ENCODE measurements around the gene VSTM1.
"Not testable (repeated sequence)": the region's sequence is repeated elsewhere in the genome, so short reads cannot be mapped to it uniquely, and the experiment has no call there.

VSTM1 gene, protein sequence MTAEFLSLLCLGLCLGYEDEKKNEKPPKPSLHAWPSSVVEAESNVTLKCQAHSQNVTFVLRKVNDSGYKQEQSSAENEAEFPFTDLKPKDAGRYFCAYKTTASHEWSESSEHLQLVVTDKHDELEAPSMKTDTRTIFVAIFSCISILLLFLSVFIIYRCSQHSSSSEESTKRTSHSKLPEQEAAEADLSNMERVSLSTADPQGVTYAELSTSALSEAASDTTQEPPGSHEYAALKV

DNA sequence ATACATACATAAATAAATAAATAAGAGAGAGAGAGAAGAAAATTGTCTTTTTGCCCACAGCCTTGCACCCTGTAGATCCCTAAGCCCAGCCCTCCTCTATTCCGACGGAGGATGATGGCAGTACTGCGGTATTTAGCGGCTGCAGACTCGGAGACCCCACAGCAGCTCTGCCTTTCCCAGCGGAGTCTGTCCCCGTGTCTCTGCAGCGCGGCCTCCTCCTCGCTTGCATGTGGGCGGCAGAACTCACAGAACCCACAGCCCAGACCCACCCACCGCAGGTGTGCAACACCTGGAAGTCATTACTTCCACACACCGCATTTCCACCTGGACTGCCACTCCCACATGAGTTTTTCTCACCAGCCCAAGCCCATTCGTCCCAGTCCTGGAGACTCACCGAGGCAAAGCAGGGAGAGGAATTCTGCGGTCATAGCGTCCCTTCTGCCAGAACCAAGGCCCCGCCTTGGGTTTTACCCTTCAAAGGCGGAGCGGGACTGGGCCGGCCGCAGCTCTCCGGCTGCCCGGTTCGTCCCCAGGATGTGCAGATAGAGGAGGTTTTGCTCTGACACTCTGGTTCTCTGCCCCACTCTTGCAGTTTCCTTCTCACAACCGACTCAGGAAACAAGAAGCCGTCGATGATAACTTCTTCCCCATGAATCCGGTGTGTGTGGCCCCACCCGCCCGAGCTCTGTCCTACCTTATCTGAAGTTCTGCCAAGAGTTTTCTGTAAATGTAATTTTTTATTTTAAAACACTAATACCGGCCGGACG is at the start of gene VSTM1:
TSS of gene VSTM1 (minus strand) at position 548 of the 767 bp plus-strand sequence. CDS start at position 428, 120 bp downstream.
- Mint-ChIP-seq H3K4me1 (ENCODE audit: low read depth) (no peaks in the 10 kb centered on the region), H3K27ac (no peak within 1 kb of the TSS), H3K4me3 (no peak within 1 kb of the TSS)

DNA sequence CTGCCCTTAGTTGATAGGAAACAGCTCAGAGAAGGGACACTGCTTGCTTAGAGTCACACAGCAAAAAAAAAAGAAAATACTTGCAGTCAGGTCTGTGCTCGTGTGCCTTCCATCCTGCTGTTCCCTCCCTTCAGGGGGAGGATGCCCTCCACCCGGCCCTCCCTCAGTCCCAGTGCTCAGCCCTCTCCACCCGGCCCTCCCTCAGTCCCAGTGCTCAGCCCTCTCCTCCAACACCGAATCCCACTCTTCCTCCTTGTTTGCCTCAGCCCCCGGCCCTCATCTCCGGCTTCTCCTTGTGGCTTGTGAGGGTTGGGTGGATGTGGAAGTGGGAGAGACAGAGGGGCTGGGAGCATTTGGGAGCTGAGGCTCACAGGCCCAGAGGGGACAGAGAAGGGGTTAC is 46.0 kb upstream of the VSTM1 start:
- Mint-ChIP-seq H3K27me3 (no peaks in the 10 kb centered on the region), H3K27ac (no peak overlapping the region), H3K9me3 (ENCODE audit: low read depth) (no peaks in the 10 kb centered on the region), H3K4me1 (ENCODE audit: low read depth) (peaks cover 25% of the 10 kb centered on the region), H3K4me3 (no peak overlapping the region), H3K36me3 (peaks cover 3% of the 10 kb centered on the region)

More for the DNA sequence above, at the start of gene VSTM1:
- Mint-ChIP-seq H3K36me3 (no peaks in the 10 kb centered on the region), H3K9me3 (ENCODE audit: low read depth) (no peaks in the 10 kb centered on the region), H3K27me3 (peaks cover 15% of the 10 kb centered on the region)

DNA sequence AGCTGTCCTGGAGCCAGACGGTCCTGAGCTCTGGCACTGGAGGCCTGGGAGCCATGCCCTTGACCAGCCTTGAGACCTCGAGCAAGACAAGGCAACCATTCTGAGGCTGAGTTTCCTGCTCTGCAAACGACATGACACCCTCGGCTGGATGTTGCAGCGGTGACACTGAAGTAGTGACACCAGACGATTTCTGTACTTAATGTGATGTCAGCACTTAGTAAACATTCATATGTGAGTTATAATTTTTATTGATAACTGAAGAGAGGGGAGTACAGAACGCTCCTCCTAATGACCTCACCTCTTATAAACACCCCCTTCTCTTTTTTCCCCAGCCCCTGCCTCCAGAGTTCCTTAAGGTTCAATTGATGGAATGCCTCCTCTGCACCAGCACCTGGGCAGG is 44.8 kb upstream of the VSTM1 start:
- Mint-ChIP-seq H3K4me1 (ENCODE audit: low read depth) (peaks cover 25% of the 10 kb centered on the region), H3K27ac (no peak overlapping the region), H3K36me3 (peaks cover 3% of the 10 kb centered on the region)

DNA sequence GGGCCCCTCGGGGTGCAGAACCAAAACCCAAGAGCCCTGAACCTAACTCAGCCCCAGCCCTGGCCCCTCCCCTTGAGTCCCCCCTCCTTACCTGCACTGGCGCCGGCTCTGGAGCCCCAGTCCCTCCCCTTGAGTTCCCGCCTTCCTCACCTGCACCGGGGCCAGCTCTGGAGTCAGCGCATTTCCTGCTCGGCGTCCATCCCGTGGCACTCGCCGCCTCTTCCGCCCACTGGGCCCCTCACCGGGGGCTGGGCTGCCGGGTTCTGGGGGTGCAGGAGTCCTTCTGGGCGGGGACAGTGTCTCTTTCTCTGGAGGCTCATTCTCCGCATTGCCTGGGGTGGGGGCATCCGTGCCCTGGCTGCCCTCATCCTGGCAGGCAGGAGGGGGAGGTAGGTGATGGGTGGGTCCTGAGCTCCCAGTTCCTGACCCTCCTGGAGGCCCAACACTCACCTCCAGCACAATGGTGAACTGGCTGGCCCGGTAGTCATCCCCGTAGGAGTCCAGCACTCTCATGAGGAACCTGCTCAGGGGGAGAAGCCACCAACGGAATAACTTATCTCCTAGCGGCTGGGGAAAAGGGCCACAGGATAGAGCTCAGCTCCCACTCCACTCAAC is 44.3 kb upstream of the VSTM1 start:
- Mint-ChIP-seq H3K27me3 (no peaks in the 10 kb centered on the region), H3K4me1 (ENCODE audit: low read depth) (peaks cover 25% of the 10 kb centered on the region), H3K27ac (no peak overlapping the region), H3K36me3 (peaks cover 3% of the 10 kb centered on the region), H3K4me3 (no peak overlapping the region), H3K9me3 (ENCODE audit: low read depth) (no peaks in the 10 kb centered on the region)

More for the DNA sequence above, 44.8 kb upstream of the VSTM1 start:
- H3K27me3 Mint-ChIP-seq, result no peaks in the 10 kb centered on the region
- H3K9me3 Mint-ChIP-seq (ENCODE audit: low read depth), result no peaks in the 10 kb centered on the region
- no peak overlapping the region for H3K4me3 Mint-ChIP-seq

DNA sequence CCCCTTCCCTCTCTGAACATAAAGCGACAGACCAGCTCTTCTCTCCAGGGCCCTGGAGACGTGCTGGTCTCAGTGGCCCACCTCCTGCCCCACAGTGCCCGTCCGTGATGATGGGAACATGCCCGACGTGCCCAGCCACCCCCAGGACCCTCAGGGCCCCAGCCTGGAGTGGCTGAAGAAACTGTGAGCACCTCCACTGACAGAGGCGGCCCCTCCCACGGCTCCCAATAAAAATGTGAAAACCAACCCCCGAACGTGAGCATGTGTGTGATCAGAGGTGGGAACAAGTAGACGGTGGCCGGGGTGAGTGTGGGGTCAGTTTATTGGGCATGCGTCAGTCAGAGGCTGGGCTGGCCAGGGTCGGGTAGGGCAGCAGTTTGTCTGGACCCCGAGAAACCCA is 43.0 kb upstream of the VSTM1 start:
- Mint-ChIP-seq H3K36me3 (peaks cover 3% of the 10 kb centered on the region), H3K4me1 (ENCODE audit: low read depth) (peaks cover 30% of the 10 kb centered on the region), H3K27ac (no peak overlapping the region), H3K9me3 (ENCODE audit: low read depth) (no peaks in the 10 kb centered on the region), H3K4me3 (no peak overlapping the region), H3K27me3 (no peaks in the 10 kb centered on the region)

DNA sequence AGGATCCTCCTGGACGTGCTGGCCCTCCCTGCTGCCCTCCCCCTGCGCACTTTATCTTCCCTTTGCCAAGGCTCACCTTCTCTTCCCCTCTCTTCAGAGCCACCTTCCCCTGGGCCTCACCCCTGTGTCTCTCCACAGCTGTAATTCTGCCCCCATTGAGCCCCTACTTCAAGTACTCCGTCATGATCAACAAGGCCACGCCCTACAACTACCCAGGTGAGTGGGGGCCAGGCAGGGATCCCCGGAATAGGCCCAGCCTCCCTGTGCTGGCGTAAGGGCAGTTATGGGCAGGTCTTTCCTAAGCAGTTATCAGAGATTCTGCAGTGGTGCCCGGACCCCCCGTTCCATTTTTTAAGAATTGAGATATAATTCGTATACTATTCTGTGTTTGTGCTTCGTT is 42.1 kb upstream of the VSTM1 start:
- Mint-ChIP-seq H3K36me3 (peaks cover 2% of the 10 kb centered on the region), H3K27me3 (no peaks in the 10 kb centered on the region), H3K9me3 (ENCODE audit: low read depth) (no peaks in the 10 kb centered on the region), H3K4me3 (no peak overlapping the region), H3K27ac (peak overlapping the region; percentile 29), H3K4me1 (ENCODE audit: low read depth) (peaks cover 29% of the 10 kb centered on the region)

DNA sequence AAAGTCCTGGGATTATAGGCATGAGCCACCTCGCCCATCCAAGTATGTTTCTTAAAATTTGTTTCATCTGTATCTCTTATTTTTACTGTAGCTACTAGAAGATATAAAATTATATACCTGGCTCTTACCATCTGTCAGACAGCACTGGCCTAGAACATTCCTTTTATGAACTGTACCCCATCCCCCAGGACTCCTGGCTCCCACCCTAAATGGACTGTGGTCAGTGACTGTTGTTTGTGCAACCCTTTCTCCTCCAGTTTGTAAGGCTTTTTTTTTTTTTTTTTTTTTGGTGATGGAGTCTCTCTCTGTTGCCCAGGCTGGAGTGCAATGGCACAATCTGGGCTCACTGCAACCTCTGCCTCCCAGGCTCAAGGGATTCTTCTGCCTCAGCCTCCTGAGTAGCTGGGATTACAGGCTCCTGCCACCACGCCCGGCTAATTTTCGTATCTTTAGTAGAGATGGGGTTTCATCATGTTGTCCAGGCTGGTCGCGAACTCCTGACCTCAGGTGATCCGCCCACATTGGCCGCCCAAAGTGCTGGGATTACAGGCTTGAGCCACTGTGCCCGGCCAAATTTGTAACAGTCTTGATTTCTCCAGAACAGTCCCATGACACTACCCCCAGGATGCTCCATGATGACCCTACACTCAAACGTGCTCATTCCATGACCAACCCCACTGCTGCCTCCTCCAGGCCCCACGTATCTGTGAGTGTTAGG is 41.5 kb upstream of the VSTM1 start:
- Mint-ChIP-seq H3K27me3 (no peaks in the 10 kb centered on the region), H3K4me1 (ENCODE audit: low read depth) (peaks cover 28% of the 10 kb centered on the region), H3K36me3 (no peaks in the 10 kb centered on the region), H3K27ac (peak overlapping the region; percentile 29), H3K9me3 (ENCODE audit: low read depth) (no peaks in the 10 kb centered on the region), H3K4me3 (peak overlapping the region; percentile 49)

DNA sequence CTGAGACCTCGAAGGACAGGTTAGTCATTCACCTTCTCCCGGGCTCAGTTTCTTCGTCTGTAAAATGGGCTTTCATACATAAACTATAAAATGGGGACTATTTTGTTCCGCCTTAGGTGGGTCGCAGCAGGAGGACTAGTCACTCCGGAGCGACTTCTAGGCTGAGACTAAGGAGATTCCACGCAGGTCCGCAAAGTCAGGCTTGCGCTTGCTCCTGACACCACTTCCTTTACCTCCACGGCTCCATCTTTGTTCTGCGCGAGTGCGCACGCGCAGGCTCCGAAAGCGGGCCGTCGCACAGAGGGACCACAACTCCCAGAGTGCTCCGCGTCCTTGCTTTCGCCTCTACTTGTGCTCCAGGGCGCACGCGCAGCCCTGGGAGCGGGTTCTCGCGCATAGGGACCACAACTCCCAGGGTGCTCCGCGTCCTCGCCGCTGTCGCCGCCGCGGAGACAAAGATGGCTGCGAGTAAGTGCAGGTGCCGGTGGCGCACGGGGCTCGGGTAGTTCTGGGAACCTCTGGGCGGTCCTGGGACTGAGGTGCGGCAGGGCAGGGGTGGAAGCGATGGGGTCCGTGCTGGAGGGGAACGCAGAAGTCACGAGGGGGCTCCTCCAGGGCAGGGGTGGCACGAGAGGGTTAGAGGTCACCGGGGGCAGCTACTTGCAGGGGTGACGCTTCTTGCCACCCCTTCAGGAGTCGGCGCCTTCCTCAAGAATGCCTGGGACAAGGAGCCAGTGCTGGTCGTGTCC is 38.9 kb upstream of the VSTM1 start, which contains the start of gene NDUFA3:
TSS of gene NDUFA3 (plus strand) at position 435 of the 749 bp plus-strand sequence. CDS start at position 459, 24 bp downstream.
- H3K27ac Mint-ChIP-seq, result peak within 1 kb of the TSS; percentile 94
- H3K36me3 Mint-ChIP-seq, result no peaks in the 10 kb centered on the region
- no peaks in the 10 kb centered on the region for H3K9me3 Mint-ChIP-seq (ENCODE audit: low read depth)
- no peaks in the 10 kb centered on the region for H3K27me3 Mint-ChIP-seq
- peak within 1 kb of the TSS; percentile 98 for H3K4me3 Mint-ChIP-seq
- peaks cover 28% of the 10 kb centered on the region for H3K4me1 Mint-ChIP-seq (ENCODE audit: low read depth)

DNA sequence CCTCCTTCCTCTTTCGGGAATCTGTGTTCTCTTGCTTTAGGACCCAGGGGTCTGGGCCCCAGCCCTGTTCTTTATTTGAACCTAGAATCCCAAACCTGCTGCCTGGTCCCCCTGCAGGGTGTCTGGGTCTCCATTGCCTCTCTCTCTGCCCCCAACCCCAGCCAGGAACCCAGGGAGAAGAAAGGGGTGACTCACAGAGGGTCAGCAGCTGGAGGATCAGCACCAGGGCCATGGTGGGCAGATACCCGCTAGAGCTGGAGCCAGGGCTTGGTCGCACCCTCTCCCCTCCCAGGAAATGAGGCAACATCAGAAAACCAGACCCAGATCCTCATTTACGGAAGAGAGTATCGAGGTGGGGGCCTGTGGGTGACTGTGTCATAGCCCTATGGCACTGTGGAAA is 36.9 kb upstream of the VSTM1 start, which contains the start of gene OSCAR:
TSS of gene OSCAR (minus strand) at position 243 of the 400 bp plus-strand sequence. CDS start at position 232, 11 bp downstream.
- no peaks in the 10 kb centered on the region for H3K27me3 Mint-ChIP-seq
- no peaks in the 10 kb centered on the region for H3K36me3 Mint-ChIP-seq
- H3K9me3 Mint-ChIP-seq (ENCODE audit: low read depth), result no peaks in the 10 kb centered on the region
- peaks cover 26% of the 10 kb centered on the region for H3K4me1 Mint-ChIP-seq (ENCODE audit: low read depth)
- H3K27ac Mint-ChIP-seq, result no peak within 1 kb of the TSS
- H3K4me3 Mint-ChIP-seq, result peak within 1 kb of the TSS; percentile 42

DNA sequence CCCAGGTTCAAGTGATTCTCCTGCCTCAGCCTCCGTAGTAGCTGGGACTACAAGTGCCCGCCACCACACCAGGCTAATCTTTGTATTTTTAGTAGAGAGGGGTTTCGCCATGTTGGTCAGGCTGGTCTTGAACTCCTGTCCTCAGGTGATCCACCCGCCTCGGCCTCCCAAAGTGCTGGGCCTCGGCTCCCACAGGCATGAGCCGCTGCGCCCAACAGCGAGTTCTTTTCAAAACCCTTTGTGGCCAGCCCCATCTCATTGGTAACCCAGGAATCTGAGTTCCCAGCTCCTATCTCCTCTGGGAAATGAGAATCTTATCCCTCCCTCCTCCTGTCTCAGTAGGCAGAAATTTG is 36.2 kb upstream of the VSTM1 start:
- H3K4me1 Mint-ChIP-seq (ENCODE audit: low read depth), result peaks cover 22% of the 10 kb centered on the region
- not testable (repeated sequence) for H3K4me3 Mint-ChIP-seq; H3K36me3 Mint-ChIP-seq; H3K27ac Mint-ChIP-seq; H3K27me3 Mint-ChIP-seq; H3K9me3 Mint-ChIP-seq (ENCODE audit: low read depth)

DNA sequence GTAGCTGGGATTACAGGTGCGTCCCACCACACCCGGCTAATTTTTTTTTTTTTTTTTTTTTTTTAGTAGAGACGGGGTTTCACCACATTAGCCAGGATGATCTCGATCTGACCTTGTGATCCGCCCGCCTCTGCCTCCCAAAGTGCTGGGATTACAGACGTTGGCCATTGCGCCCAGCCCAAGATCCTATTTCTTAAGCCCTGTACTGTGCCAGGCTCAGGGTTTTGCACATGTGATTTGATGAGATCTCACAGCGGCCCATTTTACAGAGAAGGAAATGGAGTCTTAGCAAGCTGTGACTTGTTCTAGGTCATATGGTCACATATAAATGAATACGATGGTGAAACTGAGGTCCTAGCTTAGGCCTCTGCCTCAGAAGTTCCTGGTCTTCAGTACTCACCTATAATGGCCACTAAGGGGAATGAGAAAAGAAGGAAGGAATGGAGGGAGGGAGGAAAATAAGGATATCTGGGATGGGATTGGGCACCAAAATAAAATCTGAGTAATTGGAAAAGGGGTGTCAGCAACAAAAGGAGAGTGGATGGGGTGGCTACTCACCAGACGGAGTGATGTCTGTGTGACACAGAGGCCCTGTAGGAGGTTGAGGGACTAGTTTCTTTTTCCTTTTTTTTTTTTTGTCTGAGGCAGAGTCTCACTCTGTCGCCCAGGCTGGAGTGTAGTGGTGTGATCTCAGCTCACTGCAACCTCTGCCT is 35.6 kb upstream of the VSTM1 start:
- Mint-ChIP-seq H3K4me1 (ENCODE audit: low read depth) (peaks cover 22% of the 10 kb centered on the region), H3K36me3 (no peaks in the 10 kb centered on the region), H3K9me3 (ENCODE audit: low read depth) (no peaks in the 10 kb centered on the region), H3K27ac (no peak overlapping the region), H3K27me3 (peaks cover 2% of the 10 kb centered on the region), H3K4me3 (peak overlapping the region; percentile 27)

DNA sequence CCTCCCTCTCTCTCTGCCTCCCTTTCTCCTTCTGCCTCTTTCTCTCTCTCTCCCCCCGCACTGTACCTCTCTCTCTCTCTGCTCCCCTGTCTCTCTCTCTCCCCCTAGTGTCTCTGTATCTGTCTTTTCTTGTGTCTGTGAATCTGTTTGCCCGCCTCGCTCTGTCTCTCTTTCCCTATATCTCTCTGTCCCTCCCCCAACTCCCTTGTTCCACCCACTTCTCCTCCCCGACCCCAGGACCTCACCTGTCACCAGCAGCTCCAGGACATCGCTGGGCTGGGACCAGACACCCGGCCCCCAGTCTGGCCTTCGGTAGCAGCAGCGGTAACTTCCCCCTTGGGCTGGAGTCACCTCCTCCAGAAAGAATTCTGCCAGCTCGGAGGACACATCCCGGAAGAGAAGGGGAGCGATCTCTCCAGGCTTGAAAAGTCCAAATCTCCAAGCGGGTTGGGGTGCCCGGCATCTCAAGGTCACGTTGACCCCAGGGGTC is 33.0 kb upstream of the VSTM1 start:
- Mint-ChIP-seq H3K4me3 (peak overlapping the region; percentile 65), H3K27ac (no peak overlapping the region), H3K4me1 (ENCODE audit: low read depth) (peaks cover 10% of the 10 kb centered on the region), H3K27me3 (peaks cover 9% of the 10 kb centered on the region), H3K9me3 (ENCODE audit: low read depth) (no peaks in the 10 kb centered on the region), H3K36me3 (no peaks in the 10 kb centered on the region)

DNA sequence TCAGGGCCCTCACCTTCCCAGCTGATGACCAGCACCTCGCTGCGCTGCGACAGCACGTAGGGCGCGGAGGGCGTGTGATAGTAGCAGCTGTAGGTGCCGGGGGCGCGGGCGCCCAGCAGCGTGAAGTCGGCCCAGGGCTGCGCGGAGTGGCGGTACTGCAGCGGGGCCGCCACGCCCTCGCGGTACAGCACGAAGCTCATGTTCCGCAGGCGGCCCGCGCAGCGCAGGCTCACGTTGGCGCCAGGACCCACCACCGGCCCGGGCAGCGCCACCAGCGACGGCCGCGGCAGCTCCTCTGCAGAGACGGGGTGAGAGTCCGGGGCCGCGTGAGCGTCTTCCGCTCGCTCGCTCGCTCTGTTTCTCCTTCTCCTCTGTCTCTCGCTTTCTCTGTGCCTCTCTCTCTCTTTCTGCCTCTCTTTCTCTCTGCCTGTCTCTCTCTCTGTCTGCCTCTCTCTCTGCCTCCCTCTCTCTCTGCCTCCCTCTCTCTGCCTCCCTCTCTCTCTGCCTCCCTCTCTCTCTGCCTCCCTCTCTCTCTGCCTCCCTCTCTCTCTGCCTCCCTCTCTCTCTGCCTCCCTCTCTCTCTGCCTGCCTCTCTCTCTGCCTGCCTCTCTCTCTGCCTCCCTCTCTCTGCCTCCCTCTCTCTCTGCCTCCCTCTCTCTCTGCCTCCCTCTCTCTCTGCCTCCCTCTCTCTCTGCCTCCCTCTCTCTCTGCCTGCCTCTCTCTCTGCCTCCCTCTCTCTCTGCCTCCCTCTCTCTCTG is 32.3 kb upstream of the VSTM1 start:
- H3K4me1 Mint-ChIP-seq (ENCODE audit: low read depth); H3K9me3 Mint-ChIP-seq (ENCODE audit: low read depth); H3K27ac Mint-ChIP-seq; H3K36me3 Mint-ChIP-seq; H3K27me3 Mint-ChIP-seq: not testable (repeated sequence)
- peak overlapping the region; percentile 65 for H3K4me3 Mint-ChIP-seq
